ENCODE results near the gene IQGAP3.

DNA sequence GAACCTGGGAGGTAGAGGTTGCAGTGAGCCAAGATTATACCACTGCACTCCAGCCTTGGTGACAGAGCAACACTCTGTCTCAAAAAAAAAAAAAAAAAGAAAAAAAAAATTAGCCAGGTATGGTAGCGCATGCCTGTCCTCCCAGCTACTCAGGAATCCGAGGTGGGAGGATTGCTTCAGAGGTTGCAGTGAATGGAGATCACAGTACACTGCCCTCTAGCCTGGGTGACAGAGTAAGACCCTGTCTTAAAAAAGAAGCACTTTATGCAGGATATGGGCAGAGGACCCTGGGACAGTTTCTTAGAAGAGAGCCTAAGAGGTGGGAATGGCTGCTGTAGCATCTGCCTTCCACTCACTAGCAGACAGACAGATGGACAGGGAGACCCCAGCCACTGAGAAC is 23.0 kb downstream of the IQGAP3 start:
- TF ChIP-seq SMC3 (IDR thresholded peaks at IDR 0.05; ENCODE audit: low read depth, low read length) (no peak), POLR2A (IDR thresholded peaks at IDR 0.05; ENCODE audit: low read depth, low read length) (no peak), MAZ (IDR thresholded peaks at IDR 0.05; ENCODE audit: borderline replicate concordance, low read depth, low read length) (no peak), CHD1 (IDR thresholded peaks at IDR 0.05; ENCODE audit: low read depth, low read length) (no peak), CEBPB (IDR thresholded peaks at IDR 0.05; ENCODE audit: low read depth, low read length) (no peak), BHLHE40 (IDR thresholded peaks at IDR 0.05; ENCODE audit: low read depth, low read length) (no peak), RFX5 (IDR thresholded peaks at IDR 0.05; ENCODE audit: low read depth, low read length) (no peak)
- TF ChIP-seq, protein P1, sequence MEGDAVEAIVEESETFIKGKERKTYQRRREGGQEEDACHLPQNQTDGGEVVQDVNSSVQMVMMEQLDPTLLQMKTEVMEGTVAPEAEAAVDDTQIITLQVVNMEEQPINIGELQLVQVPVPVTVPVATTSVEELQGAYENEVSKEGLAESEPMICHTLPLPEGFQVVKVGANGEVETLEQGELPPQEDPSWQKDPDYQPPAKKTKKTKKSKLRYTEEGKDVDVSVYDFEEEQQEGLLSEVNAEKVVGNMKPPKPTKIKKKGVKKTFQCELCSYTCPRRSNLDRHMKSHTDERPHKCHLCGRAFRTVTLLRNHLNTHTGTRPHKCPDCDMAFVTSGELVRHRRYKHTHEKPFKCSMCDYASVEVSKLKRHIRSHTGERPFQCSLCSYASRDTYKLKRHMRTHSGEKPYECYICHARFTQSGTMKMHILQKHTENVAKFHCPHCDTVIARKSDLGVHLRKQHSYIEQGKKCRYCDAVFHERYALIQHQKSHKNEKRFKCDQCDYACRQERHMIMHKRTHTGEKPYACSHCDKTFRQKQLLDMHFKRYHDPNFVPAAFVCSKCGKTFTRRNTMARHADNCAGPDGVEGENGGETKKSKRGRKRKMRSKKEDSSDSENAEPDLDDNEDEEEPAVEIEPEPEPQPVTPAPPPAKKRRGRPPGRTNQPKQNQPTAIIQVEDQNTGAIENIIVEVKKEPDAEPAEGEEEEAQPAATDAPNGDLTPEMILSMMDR (conservative IDR thresholded peaks at IDR 0.05; ENCODE audit: low read depth, low read length), result no peak
- TF ChIP-seq, protein P2, sequence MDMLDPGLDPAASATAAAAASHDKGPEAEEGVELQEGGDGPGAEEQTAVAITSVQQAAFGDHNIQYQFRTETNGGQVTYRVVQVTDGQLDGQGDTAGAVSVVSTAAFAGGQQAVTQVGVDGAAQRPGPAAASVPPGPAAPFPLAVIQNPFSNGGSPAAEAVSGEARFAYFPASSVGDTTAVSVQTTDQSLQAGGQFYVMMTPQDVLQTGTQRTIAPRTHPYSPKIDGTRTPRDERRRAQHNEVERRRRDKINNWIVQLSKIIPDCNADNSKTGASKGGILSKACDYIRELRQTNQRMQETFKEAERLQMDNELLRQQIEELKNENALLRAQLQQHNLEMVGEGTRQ (IDR thresholded peaks at IDR 0.05; ENCODE audit: low read depth, low read length), result no peak
